ENCODE data around the gene CHCHD1.

- TF ChIP-seq CTCF (IDR thresholded peaks at IDR 0.05; ENCODE audit: poor library complexity) (no peak), EZH2 (IDR thresholded peaks at IDR 0.05; ENCODE audit: borderline replicate concordance) (no peak), EZH2phosphoT487 (IDR thresholded peaks at IDR 0.05; ENCODE audit: low read depth, severe bottlenecking, unreplicated experiment) (no peak)
Observed at GRCh38 chr10:73732931-73733623, 48.8 kb upstream of the CHCHD1 start.
